GM19468 (cell line): ENCODE measurements around the gene ZNF467.

ENCODE experiments used
- ATAC-seq: cut with Tn5 transposase; IDR thresholded peaks from one replicate; pipeline ENCODE4 v1.9.1; 2021; ENCODE audit warnings: mild to moderate bottlenecking, moderate library complexity, moderate number of reproducible peaks; ENCODE audit not compliant: unreplicated experiment; ENCODE audit errors: extremely low read depth

The ZNF467 gene

DNA sequence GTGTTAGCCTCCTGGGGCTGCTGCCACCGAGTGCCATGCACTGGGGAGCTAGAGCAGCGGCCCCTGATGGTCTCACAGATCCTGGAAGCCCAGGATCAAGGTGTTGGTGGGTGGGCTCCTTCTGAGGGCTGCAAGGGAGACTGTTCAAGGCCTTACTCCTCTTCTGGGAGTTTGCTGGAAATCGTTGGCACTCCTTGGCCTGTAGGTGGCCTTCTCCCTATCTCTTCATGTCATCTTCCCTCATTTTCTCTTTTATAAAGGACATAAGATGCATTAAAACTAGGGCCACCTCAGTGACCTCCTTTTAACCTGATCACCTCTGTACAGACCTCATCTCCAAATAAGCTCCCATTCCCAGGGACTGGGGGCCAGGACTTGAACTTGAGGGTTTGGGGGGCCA lies 37.8 kb upstream of the ZNF467 start:
- ATAC-seq = no peak

DNA sequence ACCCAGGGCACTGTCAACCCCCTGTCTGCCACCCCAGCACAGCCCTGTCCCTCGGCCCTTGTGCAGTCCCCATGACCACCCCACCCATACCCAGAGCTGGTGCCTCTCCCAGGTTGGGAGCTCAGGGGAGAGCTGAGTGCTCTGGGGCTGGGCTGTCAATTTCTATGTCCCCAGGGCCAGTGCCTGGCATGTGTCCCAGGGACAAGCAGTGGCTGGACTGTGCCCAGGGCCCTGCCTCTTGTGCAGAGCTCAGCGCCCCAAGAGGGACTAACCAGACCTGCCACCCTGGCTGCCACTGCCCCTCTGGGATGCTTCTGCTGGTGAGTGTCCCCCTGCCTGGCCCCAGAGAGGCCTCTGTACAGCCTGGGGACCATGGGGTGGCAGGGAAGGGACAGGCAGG lies 35.8 kb upstream of the ZNF467 start:
- ATAC-seq = no peak

DNA sequence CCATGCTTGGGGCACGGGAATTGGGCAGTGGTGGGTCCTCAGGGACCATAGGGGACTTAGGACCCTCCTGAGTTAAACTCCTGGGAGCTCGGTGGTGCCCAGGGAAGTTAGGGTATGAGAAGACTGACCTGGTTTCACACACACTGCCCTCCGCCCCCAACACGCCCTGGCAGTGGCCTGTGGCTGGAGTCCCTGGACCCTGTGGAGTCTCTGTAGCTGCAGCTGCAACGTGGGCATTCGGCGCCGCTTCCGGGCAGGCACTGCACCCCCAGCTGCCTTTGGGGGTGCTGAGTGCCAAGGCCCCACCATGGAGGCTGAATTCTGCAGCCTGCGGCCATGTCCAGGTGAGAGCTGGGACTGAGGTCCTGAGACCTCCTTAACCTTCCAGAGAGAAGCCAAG lies 34.9 kb upstream of the ZNF467 start:
- no peak for ATAC-seq

DNA sequence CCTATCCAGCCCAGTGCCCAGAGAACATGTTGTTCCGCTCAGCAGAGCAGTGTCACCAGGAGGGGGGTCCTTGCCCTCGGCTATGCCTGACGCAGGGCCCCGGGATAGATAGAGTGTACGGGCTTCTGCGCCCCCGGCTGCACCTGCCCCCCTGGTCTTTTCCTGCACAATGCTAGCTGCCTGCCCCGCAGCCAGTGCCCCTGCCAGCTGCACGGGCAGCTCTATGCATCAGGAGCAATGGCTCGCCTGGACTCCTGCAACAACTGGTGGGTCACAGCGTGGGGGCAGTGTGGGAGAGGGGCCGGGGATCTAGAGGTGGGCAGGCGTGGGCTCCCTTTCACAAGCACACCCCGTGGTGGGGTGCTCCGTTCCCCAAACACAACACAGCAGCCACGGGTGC lies 33.3 kb upstream of the ZNF467 start:
- no peak for ATAC-seq

DNA sequence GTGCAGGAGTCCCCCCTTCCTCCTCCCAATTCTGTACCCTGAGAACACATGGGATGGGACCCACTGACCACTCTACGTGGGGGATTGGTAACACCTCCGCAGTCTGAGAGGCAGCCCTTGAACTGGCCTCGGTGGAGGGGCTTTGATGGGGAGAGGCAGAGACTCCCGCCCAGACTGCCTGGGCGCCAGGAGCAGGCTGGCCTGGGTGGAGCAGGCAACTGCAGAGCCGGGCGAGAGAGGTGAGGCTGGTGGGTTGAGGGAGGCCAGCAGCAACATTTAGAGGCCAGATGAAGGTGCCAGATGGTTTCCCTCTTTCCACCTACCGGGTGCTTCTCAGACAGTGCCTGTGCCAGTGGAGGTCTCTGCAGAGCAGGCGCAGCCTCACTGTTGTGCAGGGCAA lies 30.7 kb upstream of the ZNF467 start:
- no peak for ATAC-seq

DNA sequence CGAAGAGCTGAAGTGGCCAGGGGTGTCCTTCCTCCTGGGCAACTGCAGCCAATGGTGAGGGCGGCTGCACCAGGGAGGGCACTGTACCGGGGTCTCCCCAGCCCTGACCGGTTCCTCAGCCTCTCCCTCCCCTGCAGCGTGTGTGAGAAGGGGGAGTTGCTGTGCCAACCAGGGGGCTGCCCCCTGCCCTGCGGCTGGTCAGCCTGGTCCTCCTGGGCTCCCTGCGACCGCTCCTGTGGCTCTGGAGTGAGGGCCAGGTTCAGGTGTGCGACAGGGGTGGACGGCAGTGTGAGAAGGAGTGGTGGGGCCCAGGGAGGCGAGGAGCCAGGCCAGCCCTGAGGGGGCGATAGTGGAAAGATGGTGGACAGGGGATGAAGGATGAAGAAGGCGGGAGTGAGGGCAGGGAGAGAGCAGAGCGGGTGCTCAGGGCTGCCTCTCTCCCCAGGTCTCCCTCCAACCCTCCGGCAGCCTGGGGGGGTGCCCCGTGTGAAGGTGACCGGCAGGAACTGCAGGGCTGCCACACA lies 30.2 kb upstream of the ZNF467 start:
- no peak for ATAC-seq

DNA sequence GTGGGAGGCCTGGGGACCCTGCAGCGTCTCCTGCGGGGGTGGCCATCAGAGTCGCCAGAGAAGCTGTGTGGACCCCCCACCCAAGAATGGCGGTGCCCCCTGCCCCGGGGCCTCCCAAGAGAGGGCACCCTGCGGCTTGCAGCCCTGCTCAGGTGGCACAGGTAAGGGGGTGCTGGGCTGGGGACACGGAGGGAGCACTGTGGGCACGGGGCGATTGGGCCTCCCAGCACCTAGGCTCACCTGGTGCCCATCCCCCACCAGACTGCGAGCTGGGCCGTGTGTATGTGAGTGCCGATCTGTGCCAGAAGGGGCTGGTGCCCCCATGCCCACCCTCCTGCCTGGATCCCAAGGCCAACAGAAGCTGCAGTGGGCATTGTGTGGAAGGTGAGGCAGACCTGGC lies 29.6 kb upstream of the ZNF467 start:
- ATAC-seq = no peak

DNA sequence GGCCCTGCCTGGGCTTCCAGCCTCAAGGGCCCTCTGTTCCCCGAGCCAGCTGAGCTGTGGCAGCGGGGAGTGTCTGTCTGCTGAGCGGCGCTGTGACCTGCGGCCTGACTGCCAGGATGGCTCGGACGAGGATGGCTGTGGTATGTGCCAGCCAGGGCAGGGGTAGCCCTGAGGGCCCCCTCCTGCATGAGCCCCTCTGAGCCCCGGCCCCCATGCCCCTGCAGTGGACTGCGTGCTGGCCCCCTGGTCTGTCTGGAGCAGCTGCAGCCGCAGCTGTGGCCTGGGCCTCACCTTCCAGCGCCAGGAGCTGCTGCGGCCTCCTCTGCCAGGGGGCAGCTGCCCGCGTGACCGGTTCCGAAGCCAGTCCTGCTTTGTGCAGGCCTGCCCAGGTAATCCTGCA lies 28.4 kb upstream of the ZNF467 start:
- ATAC-seq = no peak

DNA sequence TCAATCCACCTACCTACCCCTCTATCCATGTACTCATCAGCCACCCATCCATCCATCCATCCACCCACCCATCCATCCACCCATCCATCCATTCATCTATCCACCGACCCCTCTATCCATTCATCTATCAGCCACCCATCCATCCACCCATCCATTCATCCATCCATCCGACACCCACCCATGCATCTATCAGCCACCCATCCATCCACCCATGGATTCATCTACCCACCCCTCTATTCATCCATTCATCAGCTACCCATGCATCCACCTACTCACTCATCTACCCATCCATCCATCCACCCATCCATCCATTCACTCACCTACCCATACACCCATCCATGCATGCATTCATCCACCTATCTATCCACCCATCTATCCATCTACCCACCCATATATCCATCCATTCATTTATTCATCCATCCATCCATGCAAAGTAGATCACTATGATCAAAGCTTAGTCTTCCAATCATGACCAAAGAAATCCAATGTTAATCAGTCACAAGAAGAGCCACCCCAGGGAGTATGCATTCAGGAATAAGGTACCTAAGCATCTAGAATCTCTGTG lies 27.7 kb upstream of the ZNF467 start:
- ATAC-seq = no peak

DNA sequence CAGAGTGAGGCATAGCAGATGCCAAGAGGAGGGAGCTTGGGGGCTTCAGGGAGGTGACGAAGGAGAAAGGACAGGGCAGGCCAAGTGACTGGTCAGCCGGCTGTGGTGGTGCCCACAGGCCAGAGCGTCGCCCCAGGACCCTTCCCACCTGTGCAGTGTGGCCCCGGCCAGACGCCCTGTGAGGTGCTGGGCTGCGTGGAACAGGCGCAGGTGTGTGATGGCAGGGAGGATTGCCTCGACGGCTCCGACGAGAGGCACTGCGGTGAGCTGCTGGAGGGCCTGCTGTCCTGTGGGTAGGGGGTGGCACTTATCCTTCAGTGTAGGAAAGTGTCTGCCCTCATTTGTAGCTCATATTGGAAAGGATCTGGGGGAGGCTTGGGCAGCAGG lies 26.8 kb upstream of the ZNF467 start:
- ATAC-seq = no peak

DNA sequence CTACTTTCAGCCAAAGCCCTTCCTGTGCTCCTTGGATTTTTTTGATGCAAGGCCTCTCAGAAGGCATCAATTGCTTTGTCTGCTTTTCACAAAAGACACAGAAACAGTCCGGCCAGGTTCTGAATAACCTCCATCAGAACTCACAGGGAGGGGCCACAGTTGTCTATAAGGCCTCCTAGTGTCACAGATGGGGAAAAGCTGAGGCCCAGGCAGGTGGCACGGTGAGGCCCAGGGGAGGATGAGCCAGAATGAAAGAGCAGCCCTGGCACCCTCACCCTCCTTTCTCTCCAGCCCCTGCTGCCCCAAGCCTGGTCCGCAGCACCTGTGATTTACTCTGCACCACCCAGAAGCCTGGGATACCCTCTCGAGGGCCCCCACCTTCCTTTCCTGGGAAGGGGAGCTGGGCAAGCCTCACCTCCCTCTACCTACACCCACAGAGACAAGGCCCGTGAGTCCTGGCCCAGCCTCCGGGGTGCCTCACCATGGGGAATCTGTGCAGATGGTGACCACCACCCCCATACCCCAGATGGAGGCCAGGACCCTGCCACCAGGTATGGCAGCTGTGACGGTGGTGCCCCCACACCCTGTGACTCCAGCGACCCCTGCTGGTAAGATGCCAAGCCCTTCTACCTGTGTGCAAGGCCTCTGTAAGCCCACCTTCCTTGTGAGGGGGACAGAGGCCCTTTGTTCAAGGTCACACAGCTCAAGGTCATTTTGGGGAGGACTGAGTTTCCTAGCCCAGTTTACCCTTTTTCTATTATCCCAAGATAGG lies 26.2 kb upstream of the ZNF467 start:
- no peak for ATAC-seq

DNA sequence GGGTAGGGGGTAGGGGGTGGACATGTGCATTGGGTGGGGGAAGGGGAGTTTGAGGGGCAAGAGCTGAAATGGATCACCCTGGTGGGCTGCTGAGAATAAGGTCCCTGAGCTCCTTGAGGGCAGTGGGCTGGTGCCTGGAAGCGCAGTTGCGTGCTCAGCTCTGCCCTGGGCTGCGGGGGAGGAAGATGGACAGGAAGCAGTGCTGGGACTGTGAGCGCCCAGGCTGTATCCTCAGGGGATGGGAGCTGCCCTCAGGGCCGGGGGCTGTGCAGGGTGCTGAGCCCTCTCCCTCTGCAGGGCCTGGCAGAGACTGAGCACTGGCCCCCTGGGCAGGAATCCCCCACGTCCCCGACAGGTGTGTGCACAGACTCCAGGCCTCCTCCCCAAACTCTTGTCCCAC lies 24.4 kb upstream of the ZNF467 start:
- ATAC-seq = no peak

DNA sequence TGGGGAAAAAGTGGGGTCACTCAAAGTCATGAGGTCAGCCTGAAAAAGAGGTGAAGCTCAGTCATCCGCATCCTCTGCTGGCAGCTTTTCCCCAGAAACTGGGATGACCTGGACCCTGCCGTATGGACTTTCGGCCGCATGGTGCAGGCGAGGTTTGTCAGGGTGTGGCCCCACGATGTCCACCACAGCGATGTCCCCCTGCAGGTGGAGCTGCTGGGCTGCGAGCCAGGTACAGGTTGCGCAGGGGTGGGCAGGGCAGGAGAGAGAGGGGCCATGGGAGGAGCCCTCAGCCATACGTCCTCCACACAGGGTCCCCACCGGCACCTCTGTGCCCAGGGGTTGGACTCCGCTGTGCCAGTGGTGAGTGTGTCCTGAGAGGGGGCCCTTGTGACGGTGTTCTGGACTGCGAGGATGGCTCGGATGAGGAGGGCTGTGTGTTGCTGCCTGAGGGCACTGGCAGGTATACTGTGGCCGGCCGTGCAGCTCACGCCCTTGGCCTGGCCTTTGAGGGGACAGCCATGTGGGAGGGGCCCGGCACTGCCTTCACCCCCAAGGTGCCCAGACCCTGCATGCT lies 23.0 kb upstream of the ZNF467 start:
- ATAC-seq = no peak

DNA sequence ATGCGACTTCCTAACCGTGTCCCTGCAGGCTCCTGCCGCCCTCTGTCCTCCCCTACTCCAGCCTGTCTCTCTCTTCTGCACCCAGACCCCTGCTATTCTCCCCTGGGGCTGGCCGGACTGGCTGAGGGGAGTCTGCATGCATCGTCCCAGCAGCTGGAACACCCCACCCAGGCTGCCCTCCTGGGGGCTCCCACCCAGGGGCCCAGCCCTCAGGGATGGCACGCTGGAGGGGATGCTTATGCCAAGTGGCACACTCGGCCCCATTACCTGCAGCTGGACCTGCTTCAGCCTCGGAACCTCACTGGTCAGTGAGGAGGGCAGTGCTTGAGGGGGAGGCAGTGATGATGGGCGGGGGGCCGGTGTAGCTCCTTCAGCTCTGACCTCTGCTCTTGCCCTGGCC lies 21.7 kb upstream of the ZNF467 start:
- ATAC-seq = no peak

DNA sequence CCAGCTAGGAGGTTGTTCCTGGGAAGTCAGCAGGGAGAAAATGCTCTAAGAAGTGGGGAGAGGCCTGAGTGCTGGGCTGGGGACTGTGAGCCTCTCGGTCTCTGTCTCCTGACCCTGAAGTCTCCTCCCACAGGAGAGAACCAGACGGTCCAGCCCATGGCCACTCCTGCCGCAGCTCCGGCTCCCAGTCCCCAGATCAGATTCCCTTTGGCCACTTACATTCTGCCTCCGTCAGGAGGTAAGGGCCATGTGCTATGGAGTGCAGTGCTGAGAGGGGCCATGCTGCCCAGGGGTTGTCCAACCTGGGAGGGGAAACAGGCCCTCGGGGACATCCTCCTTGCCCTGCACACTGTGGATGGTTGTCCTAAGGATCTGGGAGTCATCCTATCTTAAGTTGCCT lies 21.3 kb upstream of the ZNF467 start:
- no peak for ATAC-seq

DNA sequence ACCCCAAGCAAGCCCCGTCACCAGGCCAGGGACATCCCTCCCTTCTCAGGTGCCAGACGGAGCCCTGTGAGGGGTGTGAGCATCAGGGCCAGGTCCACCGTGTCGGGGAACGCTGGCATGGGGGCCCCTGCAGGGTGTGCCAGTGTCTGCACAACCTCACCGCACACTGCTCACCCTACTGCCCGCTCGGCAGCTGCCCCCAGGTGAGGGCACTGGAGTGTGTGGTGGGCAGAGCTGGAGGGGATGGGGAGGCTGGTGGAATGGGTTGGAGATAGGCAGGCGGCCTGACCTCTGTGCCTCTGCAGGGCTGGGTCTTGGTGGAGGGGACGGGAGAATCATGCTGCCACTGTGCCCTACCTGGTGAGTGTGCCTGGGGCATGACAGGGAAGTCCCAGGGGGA lies 19.9 kb upstream of the ZNF467 start:
- ATAC-seq = no peak

DNA sequence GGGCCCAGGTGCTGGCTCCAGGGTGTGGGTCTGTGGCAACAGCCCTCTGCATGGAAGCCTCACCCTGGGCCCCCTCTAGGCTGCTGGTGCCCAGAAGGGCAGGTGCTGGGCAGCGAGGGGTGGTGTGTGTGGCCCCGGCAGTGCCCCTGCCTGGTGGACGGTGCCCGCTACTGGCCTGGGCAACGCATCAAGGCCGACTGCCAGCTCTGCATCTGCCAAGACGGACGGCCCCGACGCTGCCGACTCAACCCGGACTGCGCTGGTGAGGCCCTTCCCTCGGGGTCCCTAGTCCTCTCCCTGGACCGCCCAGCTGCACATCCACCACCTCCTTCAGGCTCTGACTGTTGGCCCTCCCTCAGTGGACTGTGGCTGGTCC lies 18.8 kb upstream of the ZNF467 start:
- no peak for ATAC-seq

DNA sequence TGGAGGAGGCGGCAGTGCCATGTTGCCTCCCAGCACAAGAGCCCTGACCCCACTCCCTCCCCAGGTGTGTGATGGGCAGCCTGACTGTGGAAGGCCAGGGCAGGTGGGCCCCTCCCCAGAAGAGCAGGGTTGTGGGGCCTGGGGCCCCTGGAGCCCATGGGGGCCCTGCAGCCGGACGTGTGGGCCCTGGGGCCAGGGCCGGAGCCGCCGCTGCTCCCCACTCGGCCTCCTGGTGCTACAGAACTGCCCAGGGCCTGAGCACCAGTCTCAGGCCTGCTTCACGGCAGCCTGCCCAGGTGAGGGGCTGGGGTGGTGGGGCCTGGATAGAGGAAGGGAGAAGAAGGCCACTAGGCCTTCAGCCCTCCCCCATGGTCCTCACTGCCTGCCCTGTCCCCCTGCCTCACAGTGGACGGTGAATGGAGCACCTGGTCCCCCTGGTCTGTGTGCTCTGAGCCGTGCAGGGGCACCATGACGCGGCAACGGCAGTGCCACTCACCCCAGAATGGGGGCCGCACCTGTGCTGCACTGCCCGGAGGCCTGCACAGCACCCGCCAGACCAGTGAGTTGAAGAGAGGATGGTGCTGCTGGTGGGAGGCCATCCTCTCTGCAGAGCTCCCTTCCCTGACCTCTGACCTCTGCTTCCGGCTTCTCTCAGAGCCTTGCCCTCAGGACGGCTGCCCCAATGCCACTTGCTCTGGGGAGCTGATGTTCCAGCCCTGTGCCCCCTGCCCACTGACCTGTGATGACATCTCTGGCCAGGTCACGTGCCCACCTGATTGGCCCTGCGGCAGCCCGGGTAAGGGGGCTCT lies 18.2 kb upstream of the ZNF467 start:
- no peak for ATAC-seq

DNA sequence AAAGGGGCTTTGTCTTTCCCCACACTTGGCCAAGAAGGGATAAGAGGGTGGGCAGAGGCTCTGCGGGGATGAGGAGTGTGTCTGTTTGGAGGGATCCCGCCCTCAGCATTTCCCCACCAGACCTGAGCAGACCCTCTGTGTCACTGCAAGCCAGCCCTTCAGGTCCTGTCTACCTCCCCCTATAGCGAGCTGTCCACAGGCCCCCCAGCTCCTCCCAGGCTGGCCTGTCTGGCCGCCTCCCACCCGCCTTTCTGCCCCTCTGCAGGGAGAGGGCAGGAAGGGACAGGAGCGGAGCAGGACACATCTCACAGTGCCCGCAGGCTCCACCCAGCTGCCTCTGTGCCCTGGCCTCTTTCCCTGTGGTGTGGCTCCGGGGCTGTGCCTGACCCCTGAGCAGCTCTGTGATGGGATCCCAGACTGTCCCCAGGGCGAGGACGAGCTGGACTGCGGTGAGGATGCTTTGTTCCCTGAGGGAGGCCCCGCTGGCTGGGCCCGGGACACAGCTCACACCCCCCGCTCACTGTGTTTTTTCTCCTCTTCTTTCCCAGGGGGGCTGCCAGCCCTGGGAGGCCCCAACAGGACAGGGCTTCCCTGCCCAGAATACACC lies 17.5 kb upstream of the ZNF467 start:
- ATAC-seq = no peak

DNA sequence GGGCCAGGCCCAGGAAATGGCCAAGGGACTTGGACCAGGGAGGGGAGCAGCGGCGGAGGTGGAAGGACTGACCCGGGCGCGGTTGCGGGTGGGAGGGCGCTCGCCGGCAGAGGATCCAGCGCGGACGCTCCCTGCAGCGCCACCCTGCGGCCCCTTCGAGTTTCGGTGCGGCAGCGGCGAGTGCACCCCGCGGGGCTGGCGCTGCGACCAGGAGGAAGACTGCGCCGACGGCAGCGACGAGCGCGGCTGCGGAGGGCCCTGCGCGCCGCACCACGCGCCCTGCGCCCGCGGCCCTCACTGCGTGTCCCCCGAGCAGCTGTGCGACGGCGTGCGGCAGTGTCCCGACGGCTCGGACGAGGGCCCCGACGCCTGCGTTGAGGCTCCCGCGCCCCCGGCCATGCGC lies 16.8 kb upstream of the ZNF467 start:
- ATAC-seq = no peak

DNA sequence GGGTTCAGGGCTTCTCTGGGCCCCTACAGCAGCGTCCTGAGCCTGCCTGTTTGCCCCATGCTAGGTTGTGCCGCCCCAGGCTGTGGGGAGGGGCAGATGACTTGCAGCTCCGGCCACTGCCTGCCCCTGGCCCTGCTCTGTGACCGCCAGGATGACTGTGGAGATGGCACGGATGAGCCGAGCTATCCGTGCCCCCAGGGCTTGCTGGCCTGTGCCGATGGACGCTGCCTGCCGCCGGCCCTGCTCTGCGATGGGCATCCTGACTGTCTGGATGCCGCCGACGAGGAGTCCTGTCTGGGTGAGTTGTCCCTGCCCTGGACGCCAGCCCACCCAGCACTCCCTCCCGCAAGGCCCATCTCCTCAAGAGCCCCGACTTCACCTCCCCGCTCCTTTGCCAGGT lies 15.7 kb upstream of the ZNF467 start:
- ATAC-seq = no peak
